Colonic mucosa (tissue), 4 donors: Measurements from ENCODE around the gene GYPB. TPM values are rescaled to one million over a fixed set of nuclear protein-coding genes. Genes with fewer than 3 reads are reported as not detected.
"Not testable (repeated sequence)": the region's sequence is repeated elsewhere in the genome, so short reads cannot be mapped to it uniquely, and the experiment has no call there.

Experiments used
- DNase-seq: peaks from one replicate; pipeline ENCODE4 v3.0.0-alpha.2; 2020
- H3K27ac ChIP-seq: fragments of 200-600 bp; one replicate; pipeline ENCODE4 v1.8.0; 2021
- H3K27me3 ChIP-seq: fragments of 200-600 bp; one replicate; pipeline ENCODE4 v1.8.0; 2021
- H3K36me3 ChIP-seq: fragments of 200-600 bp; one replicate; pipeline ENCODE4 v1.8.0; 2021
- H3K4me1 ChIP-seq: fragments of 200-600 bp; one replicate; pipeline ENCODE4 v1.8.0; 2021; ENCODE audit warnings: mild to moderate bottlenecking
- H3K4me3 ChIP-seq: fragments of 200-600 bp; one replicate; pipeline ENCODE4 v1.8.0; 2021
- H3K9ac ChIP-seq, 2 donors: one replicate each; pipeline ENCODE4 v1.7.0; 2013; ENCODE audit warnings: control low read depth in 2 of 2, low read depth in 2 of 2, low read length in 2 of 2
- H3K9me3 ChIP-seq: fragments of 200-600 bp; one replicate; pipeline ENCODE4 v1.8.0; 2021
- CTCF ChIP-seq: fragments of 200-600 bp; IDR thresholded peaks from one replicate; pipeline ENCODE4 v1.8.0; 2022; ENCODE audit warnings: antibody characterized with exemption, mild to moderate bottlenecking
- intact Hi-C: fragments of 100-400 bp; cut with DNase I; formaldehyde crosslinking; loops from one replicate; pipeline ENCODE4 v1.14.1; 2022
- total RNA-seq, 2 donors: library from RNA; stranded (reverse); fragmentation: NEBNext Ultra II Directional in 1 of 2; extraction: Animal tissue kit (Norgen Biotek cat#: 25700) in 1 of 2; gene quantifications; one replicate each; pipeline ENCODE4 v1.2.1, GENCODE V29; 2021
- donor health status: healthy.
- donor health status: DM: no; HTN: no; CAD: no.
- donor health status: DM: no; HTN: no; CAD: no.

GYPB gene
- total RNA-seq, 2 donors from 2014 or later = not detected

- Histone ChIP-seq H3K4me3 (no peak overlapping the region), H3K27ac (no peak overlapping the region)
- DNase-seq = no peak
Measured at GRCh38 chr4:144014808-144015207, 4.4 kb downstream of the GYPB start.

GRCh38 chr4:144008602-144009001, 10.6 kb downstream of the GYPB start:
- intact Hi-C loops, H3K9me3 ChIP-seq, H3K27me3 ChIP-seq: not testable (repeated sequence)

More at GRCh38 chr4:144014808-144015207, 4.4 kb downstream of the GYPB start:
- no peak overlapping the region for H3K9ac ChIP-seq
- H3K27me3 ChIP-seq = no peaks in the 10 kb centered on the region
- H3K9me3 ChIP-seq = no peaks in the 10 kb centered on the region
- no peak for TF ChIP-seq CTCF
- H3K4me1 ChIP-seq = no peaks in the 10 kb centered on the region
- H3K36me3 ChIP-seq = no peaks in the 10 kb centered on the region
- intact Hi-C loops = no loop called here

GRCh38 chr4:144007960-144008359, 11.2 kb downstream of the GYPB start:
- intact Hi-C loops, DNase-seq, H3K27ac ChIP-seq, H3K9me3 ChIP-seq, H3K4me3 ChIP-seq, H3K9ac ChIP-seq, H3K4me1 ChIP-seq, H3K36me3 ChIP-seq, H3K27me3 ChIP-seq: not testable (repeated sequence)

More at GRCh38 chr4:144008602-144009001, 10.6 kb downstream of the GYPB start:
- not testable (repeated sequence) for H3K4me3 ChIP-seq, H3K27ac ChIP-seq, H3K9ac ChIP-seq, DNase-seq, H3K36me3 ChIP-seq, H3K4me1 ChIP-seq

- intact Hi-C loops, H3K9me3 ChIP-seq, H3K4me1 ChIP-seq, H3K4me3 ChIP-seq, H3K27ac ChIP-seq, DNase-seq, H3K9ac ChIP-seq, H3K27me3 ChIP-seq, H3K36me3 ChIP-seq: not testable (repeated sequence)
Measured at GRCh38 chr4:144006200-144006803, 12.9 kb downstream of the GYPB start.

- H3K27ac ChIP-seq, H3K4me1 ChIP-seq, DNase-seq, H3K9ac ChIP-seq, H3K9me3 ChIP-seq, H3K36me3 ChIP-seq, intact Hi-C loops, H3K27me3 ChIP-seq, H3K4me3 ChIP-seq: not testable (repeated sequence)
Measured at GRCh38 chr4:144005558-144005953, 13.6 kb downstream of the GYPB start.

- H3K27me3 ChIP-seq, intact Hi-C loops, H3K9me3 ChIP-seq, DNase-seq, H3K9ac ChIP-seq, H3K4me3 ChIP-seq, H3K4me1 ChIP-seq, H3K36me3 ChIP-seq, H3K27ac ChIP-seq: not testable (repeated sequence)
Measured at GRCh38 chr4:144004868-144005557, 14.2 kb downstream of the GYPB start.

GRCh38 chr4:144003890-144004265, 15.3 kb downstream of the GYPB start:
- H3K27ac ChIP-seq, H3K4me3 ChIP-seq, H3K27me3 ChIP-seq, H3K9me3 ChIP-seq, H3K9ac ChIP-seq, H3K4me1 ChIP-seq, intact Hi-C loops, H3K36me3 ChIP-seq, DNase-seq: not testable (repeated sequence)

- H3K36me3 ChIP-seq, H3K27me3 ChIP-seq, H3K9me3 ChIP-seq, H3K9ac ChIP-seq, H3K4me1 ChIP-seq, H3K4me3 ChIP-seq, DNase-seq, H3K27ac ChIP-seq, intact Hi-C loops: not testable (repeated sequence)
Measured at GRCh38 chr4:144003205-144003889, 15.8 kb downstream of the GYPB start.

GRCh38 chr4:144000331-144000995, 18.7 kb downstream of the GYPB start:
- H3K9me3 ChIP-seq, intact Hi-C loops, H3K27me3 ChIP-seq, H3K36me3 ChIP-seq, H3K4me3 ChIP-seq, DNase-seq, H3K9ac ChIP-seq, H3K27ac ChIP-seq, H3K4me1 ChIP-seq: not testable (repeated sequence)

- DNase-seq, H3K4me3 ChIP-seq, intact Hi-C loops, H3K27me3 ChIP-seq, H3K9ac ChIP-seq, H3K36me3 ChIP-seq, H3K4me1 ChIP-seq, H3K9me3 ChIP-seq, H3K27ac ChIP-seq: not testable (repeated sequence)
Measured at GRCh38 chr4:143996193-143996592, 23.0 kb downstream of the GYPB start.

- intact Hi-C loops, H3K27ac ChIP-seq, H3K27me3 ChIP-seq, H3K36me3 ChIP-seq, H3K9me3 ChIP-seq, H3K9ac ChIP-seq, DNase-seq, H3K4me1 ChIP-seq, H3K4me3 ChIP-seq: not testable (repeated sequence)
Measured at GRCh38 chr4:143991761-143992160, 27.4 kb downstream of the GYPB start.

- H3K9me3 ChIP-seq, H3K4me3 ChIP-seq, DNase-seq, H3K9ac ChIP-seq, H3K27me3 ChIP-seq, H3K4me1 ChIP-seq, intact Hi-C loops, H3K27ac ChIP-seq, H3K36me3 ChIP-seq: not testable (repeated sequence)
Measured at GRCh38 chr4:143990717-143991116, 28.5 kb downstream of the GYPB start.
